Measurements from ENCODE around the gene CNTNAP2.
"Not testable (repeated sequence)": the region's sequence is repeated elsewhere in the genome, so short reads cannot be mapped to it uniquely, and the experiment has no call there.

The CNTNAP2 gene

GRCh38 chr7:148442141-148442655, 2325.6 kb downstream of the CNTNAP2 start:
- no peak overlapping the region for H3K4me3 ChIP-seq (ENCODE audit: low read depth, low read length)
- TF ChIP-seq CTCF (IDR thresholded peaks at IDR 0.05; ENCODE audit: low read depth, low read length), result no peak

- H3K4me3 ChIP-seq (ENCODE audit: low read depth, low read length), result no peak overlapping the region
- no peak for TF ChIP-seq CTCF (IDR thresholded peaks at IDR 0.05; ENCODE audit: low read depth, low read length)
Measured at GRCh38 chr7:148442933-148443332, 2326.3 kb downstream of the CNTNAP2 start.

- TF ChIP-seq CTCF (IDR thresholded peaks at IDR 0.05; ENCODE audit: low read depth, low read length), result no peak
- no peak overlapping the region for H3K4me3 ChIP-seq (ENCODE audit: low read depth, low read length)
Measured at GRCh38 chr7:148445260-148446044, 2328.9 kb downstream of the CNTNAP2 start.

- TF ChIP-seq CTCF (IDR thresholded peaks at IDR 0.05; ENCODE audit: low read depth, low read length), result no peak
- H3K4me3 ChIP-seq (ENCODE audit: low read depth, low read length), result no peak overlapping the region
Measured at GRCh38 chr7:148447221-148447849, 2330.7 kb downstream of the CNTNAP2 start.

GRCh38 chr7:148451526-148451925, 2334.9 kb downstream of the CNTNAP2 start:
- H3K4me3 ChIP-seq (ENCODE audit: low read depth, low read length), result not testable (repeated sequence)

GRCh38 chr7:148456351-148456750, 2339.8 kb downstream of the CNTNAP2 start:
- no peak overlapping the region for H3K4me3 ChIP-seq (ENCODE audit: low read depth, low read length)
- TF ChIP-seq CTCF (IDR thresholded peaks at IDR 0.05; ENCODE audit: low read depth, low read length), result no peak

GRCh38 chr7:148457310-148457921, 2340.8 kb downstream of the CNTNAP2 start:
- H3K4me3 ChIP-seq (ENCODE audit: low read depth, low read length), result no peak overlapping the region
- TF ChIP-seq CTCF (IDR thresholded peaks at IDR 0.05; ENCODE audit: low read depth, low read length), result no peak

All from WI38 (cell line).